OCI-LY3 (cell line): ENCODE measurements around the gene SHISA7.

Experiments
- H2AFZ ChIP-seq: fragments of 200-600, 300-600 bp; shearing (Covaris generic); 2 replicates; pipeline ENCODE4 v1.6.0; 2014; ENCODE audit warnings: antibody characterized with exemption, low read depth, low read length
- H3K27ac ChIP-seq: fragments of 200-600, 300-600 bp; sonication (generic); 2 replicates; pipeline ENCODE4 v1.5.1; 2014; ENCODE audit warnings: mild to moderate bottlenecking, low read length, moderate library complexity, mixed read lengths
- H3K27me3 ChIP-seq: fragments of 200-600, 300-600 bp; sonication (generic); 2 replicates; pipeline ENCODE4 v1.6.1; 2014; ENCODE audit warnings: low read depth, low read length, mixed read lengths
- H3K36me3 ChIP-seq: fragments of 200-600, 300-600 bp; sonication (generic); replicated peaks from 2 replicates; pipeline ENCODE3; 2014; ENCODE audit warnings: low read depth, low read length, mixed read lengths
- H3K4me1 ChIP-seq: fragments of 300-600, 200-600 bp; sonication (generic); 2 replicates; pipeline ENCODE4 v1.6.1; 2014; ENCODE audit warnings: low read length, mixed read lengths
- H3K4me2 ChIP-seq: fragments of 200-600, 300-600 bp; sonication (generic); 2 replicates; pipeline ENCODE4 v1.6.1; 2014; ENCODE audit warnings: low read length, mixed read lengths
- H3K4me3 ChIP-seq: fragments of 300-600, 200-600 bp; sonication (generic); 2 replicates; pipeline ENCODE4 v1.5.1; 2014; ENCODE audit warnings: antibody characterized with exemption, mild to moderate bottlenecking, low read length, moderate library complexity
- H3K79me2 ChIP-seq: fragments of 300-600, 200-600 bp; shearing (Covaris generic); 2 replicates; pipeline ENCODE4 v1.6.1; 2014; ENCODE audit warnings: mild to moderate bottlenecking, low read length, mixed read lengths
- H3K9ac ChIP-seq: fragments of 300-600, 200-600 bp; shearing (Covaris generic); 2 replicates; pipeline ENCODE4 v1.6.0; 2014; ENCODE audit warnings: mild to moderate bottlenecking, low read length, moderate library complexity
- H3K9me3 ChIP-seq: fragments of 200-600, 300-600 bp; shearing (Covaris generic); 2 replicates; pipeline ENCODE4 v1.6.1; 2014; ENCODE audit warnings: low read length, mixed read lengths; ENCODE audit not compliant: insufficient read depth
- H4K20me1 ChIP-seq: fragments of 200-600, 300-600 bp; sonication (generic); 2 replicates; pipeline ENCODE4 v1.6.1; 2016; ENCODE audit warnings: low read length, mixed read lengths; ENCODE audit not compliant: insufficient read depth
- EZH2phosphoT487 ChIP-seq: fragments of 200-600 bp; shearing (Covaris generic); IDR thresholded peaks from 2 replicates; pipeline ENCODE4 v1.6.1; 2018; ENCODE audit warnings: antibody characterized with exemption, mixed run types, low read depth
- TF ChIP-seq, protein P1 (sequence below): fragments of 200-600, 300-600 bp; sonication (generic); IDR thresholded peaks from 2 replicates; pipeline ENCODE4 v1.5.1; 2014; ENCODE audit warnings: antibody characterized with exemption, low read length, low read depth

Gene SHISA7

DNA sequence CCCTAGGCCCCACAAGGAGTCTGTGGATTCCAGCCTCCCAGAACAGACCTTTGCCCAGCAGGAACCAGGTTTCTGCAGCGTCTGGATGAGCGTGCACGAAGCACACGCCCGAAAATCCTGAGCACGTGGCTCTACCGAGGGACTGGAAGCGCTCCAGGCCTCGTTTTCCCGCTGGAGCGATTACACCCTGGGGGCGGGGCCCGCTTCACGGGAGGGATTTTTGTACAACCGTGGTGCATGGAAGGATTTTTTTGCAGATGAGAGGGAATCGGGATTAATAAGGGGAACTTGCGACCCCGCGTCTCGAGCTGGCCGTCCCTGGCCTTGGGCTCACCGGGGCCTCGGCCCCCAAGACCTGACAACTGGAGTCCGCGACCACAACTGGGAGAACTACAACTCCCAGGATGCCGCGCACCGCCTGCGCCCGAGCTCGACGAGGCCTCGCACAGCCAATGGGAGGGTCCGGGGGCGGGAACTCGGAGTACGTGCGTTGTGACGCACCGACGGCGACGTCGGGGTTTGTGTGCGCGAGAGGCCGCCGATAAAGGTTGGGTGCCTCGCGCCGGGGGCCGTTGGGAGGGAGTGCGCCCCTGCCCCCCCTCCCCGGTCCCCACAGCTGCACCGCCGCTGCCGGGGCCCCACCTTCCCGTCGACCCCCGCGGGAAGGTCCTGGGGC is 33.1 kb upstream of the SHISA7 start, which contains the start of gene ZNF628:
Gene ZNF628, plus strand, starts transcription at position 518 of the 676 bp plus-strand sequence. CDS start 3,294 bp downstream, outside the sequence.
- peak within 1 kb of the TSS; percentile 88 for H3K4me2 ChIP-seq
- TF ChIP-seq, protein P1, sequence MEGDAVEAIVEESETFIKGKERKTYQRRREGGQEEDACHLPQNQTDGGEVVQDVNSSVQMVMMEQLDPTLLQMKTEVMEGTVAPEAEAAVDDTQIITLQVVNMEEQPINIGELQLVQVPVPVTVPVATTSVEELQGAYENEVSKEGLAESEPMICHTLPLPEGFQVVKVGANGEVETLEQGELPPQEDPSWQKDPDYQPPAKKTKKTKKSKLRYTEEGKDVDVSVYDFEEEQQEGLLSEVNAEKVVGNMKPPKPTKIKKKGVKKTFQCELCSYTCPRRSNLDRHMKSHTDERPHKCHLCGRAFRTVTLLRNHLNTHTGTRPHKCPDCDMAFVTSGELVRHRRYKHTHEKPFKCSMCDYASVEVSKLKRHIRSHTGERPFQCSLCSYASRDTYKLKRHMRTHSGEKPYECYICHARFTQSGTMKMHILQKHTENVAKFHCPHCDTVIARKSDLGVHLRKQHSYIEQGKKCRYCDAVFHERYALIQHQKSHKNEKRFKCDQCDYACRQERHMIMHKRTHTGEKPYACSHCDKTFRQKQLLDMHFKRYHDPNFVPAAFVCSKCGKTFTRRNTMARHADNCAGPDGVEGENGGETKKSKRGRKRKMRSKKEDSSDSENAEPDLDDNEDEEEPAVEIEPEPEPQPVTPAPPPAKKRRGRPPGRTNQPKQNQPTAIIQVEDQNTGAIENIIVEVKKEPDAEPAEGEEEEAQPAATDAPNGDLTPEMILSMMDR, result no peak
- no peak for TF ChIP-seq EZH2phosphoT487
- H3K9me3 ChIP-seq, result no peaks in the 10 kb centered on the region
- peaks cover 9% of the 10 kb centered on the region for H3K79me2 ChIP-seq
- peak within 1 kb of the TSS; percentile 62 for H3K27ac ChIP-seq
- no peaks in the 10 kb centered on the region for H4K20me1 ChIP-seq
- peaks cover 10% of the 10 kb centered on the region for H3K4me1 ChIP-seq
- peak within 1 kb of the TSS; percentile 94 for H2AFZ ChIP-seq
- peak within 1 kb of the TSS; percentile 84 for H3K4me3 ChIP-seq
- H3K9ac ChIP-seq, result peak within 1 kb of the TSS; percentile 81
- no peaks in the 10 kb centered on the region for H3K36me3 ChIP-seq
- no peaks in the 10 kb centered on the region for H3K27me3 ChIP-seq

DNA sequence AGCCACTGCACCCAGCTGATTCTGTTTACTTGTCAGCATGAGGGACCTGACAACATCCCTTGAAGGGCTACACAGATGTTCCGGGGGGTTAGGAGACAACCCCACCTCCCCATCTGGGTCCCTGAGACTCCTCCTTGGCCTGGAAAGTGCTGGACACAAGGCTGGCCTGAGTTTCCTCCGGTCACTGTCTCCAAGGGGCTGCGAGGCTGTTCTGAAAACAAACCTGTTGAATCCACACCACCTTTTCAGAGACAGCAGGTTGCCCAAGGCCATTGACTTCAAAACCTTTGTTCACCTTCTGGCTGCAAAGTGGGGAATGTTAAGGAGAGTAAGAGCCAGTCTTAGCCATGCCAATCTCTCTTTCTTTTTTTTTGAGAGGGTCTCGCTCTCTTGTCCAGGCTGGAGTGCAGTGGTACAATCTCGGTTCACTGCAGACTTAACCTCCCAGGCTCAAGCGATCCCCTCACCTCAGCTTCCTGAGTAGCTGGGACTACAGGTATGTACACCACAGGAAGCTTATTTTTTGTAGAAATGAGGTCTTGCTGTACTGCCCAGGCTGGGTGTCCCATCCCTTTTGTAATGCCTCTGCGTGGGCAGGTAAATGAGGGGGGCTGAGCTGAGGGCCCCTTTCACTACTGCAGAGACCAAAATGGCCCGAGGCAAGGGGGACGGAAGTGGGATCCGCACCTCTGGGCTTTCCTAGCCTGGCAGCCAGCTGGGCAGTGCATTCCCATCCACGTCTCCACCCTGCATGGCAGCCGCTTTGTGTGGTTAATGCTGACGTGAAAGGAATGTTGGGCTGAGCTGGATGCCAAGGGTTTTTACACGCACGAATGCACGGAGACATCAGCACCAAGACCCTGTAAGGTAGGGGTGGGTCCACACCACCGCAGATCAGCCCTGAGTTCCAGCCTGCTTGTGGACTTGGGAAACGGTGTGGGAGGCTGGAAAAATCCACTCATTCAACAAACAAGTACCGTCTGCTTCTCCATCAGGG is 31.5 kb upstream of the SHISA7 start:
- no peaks in the 10 kb centered on the region for H4K20me1 ChIP-seq
- H3K4me2 ChIP-seq, result no peak overlapping the region
- no peaks in the 10 kb centered on the region for H3K9me3 ChIP-seq
- peaks cover 9% of the 10 kb centered on the region for H3K79me2 ChIP-seq
- TF ChIP-seq EZH2phosphoT487, result no peak
- TF ChIP-seq, protein P1, result no peak
- no peak overlapping the region for H3K4me3 ChIP-seq
- no peaks in the 10 kb centered on the region for H3K27me3 ChIP-seq
- H3K4me1 ChIP-seq, result peaks cover 10% of the 10 kb centered on the region
- H3K36me3 ChIP-seq, result no peaks in the 10 kb centered on the region
- no peak overlapping the region for H2AFZ ChIP-seq
- no peak overlapping the region for H3K9ac ChIP-seq
- no peak overlapping the region for H3K27ac ChIP-seq

DNA sequence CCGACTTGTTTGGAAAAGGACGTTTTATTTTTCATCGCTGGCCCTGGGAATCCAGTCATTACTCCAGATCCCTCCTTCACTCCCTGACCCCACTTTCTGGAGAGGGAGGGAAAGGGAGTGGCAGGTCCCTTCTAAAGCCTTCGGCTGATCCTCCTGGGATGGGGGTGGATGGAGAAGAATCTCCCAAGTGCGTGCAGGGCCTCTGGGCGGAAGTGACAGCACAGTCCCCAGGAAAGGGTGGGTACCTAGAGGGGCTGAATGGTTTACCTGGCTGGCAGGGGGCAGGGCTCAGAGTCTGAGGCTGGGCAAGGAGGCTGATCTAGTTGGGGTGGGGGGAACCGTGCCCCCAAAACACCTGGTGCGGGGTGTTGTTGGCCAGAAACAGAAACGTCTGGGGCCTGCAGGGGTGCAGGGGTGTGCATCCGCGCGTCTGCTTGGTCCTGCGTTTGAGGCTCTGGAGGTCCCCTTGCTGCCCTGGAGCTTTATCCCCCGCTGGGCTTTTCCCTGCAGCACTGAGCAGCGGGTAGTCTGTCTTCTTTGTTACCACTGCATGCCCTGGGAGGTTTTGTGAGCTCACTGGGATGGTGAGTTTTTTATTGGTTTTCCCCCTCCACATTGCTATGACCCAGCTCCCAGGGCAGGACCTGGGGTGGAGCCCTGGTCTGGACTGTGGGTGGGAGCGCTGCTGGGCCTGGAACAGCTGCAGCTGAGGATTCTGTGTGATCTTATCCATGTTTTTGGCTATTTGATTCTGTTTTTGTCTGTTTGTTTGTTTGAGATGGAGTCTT is 30.3 kb upstream of the SHISA7 start:
- Histone ChIP-seq H3K27me3 (no peaks in the 10 kb centered on the region), H2AFZ (no peak overlapping the region), H3K9ac (no peak overlapping the region), H4K20me1 (no peaks in the 10 kb centered on the region), H3K79me2 (peaks cover 9% of the 10 kb centered on the region), H3K4me1 (peaks cover 10% of the 10 kb centered on the region), H3K4me2 (no peak overlapping the region), H3K27ac (no peak overlapping the region), H3K4me3 (no peak overlapping the region), H3K36me3 (no peaks in the 10 kb centered on the region), H3K9me3 (no peaks in the 10 kb centered on the region)
- no peak for TF ChIP-seq EZH2phosphoT487
- TF ChIP-seq, protein P1, result no peak
